HepG2 (cell line): ENCODE data around the gene SCAMP3. TPM values are rescaled to one million over a fixed set of nuclear protein-coding genes. Genes with fewer than 3 reads are reported as not detected.

Experiments used
- AGO1 ChIP-seq: fragments of 200-400 bp; formaldehyde crosslinking; IDR thresholded peaks from 2 replicates; pipeline ENCODE4 v1.6.1; 2017; ENCODE audit warnings: mild to moderate bottlenecking, low read depth, low read length, moderate library complexity; ENCODE audit not compliant: poor library complexity, severe bottlenecking
- CAMTA2 ChIP-seq: sonication (generic); formaldehyde crosslinking; IDR thresholded peaks from 2 replicates; pipeline ENCODE4 v1.4.0; 2020; ENCODE audit warnings: mild to moderate bottlenecking, missing genetic modification reagents, borderline replicate concordance
- KAT8 ChIP-seq: IDR thresholded peaks from 2 replicates; pipeline ENCODE4 v1.6.1; 2016; ENCODE audit warnings: missing genetic modification reagents, missing compliant biosample characterization
- KLF15 ChIP-seq: sonication (generic); formaldehyde crosslinking; IDR thresholded peaks from 2 replicates; pipeline ENCODE4 v1.8.1; 2023; ENCODE audit warnings: borderline replicate concordance, mild to moderate bottlenecking, inconsistent platforms, missing genetic modification reagents, mixed read lengths
- SETDB1 ChIP-seq: sonication (generic); formaldehyde crosslinking; IDR thresholded peaks from 2 replicates; pipeline ENCODE4 v1.5.1; 2020; ENCODE audit warnings: missing genetic modification reagents, mild to moderate bottlenecking, borderline replicate concordance
- SP140L ChIP-seq: sonication (generic); formaldehyde crosslinking; IDR thresholded peaks from 2 replicates; pipeline ENCODE4 v1.4.0; 2020; ENCODE audit warnings: missing genetic modification reagents, borderline replicate concordance
- SYNCRIP ChIP-seq: fragments of 200-400 bp; formaldehyde crosslinking; IDR thresholded peaks from 2 replicates; pipeline ENCODE4 v1.6.1; 2018; ENCODE audit warnings: mild to moderate bottlenecking, low read depth, low read length; ENCODE audit not compliant: insufficient read depth
- ZBTB20 ChIP-seq: sonication (generic); formaldehyde crosslinking; IDR thresholded peaks from 2 replicates; pipeline ENCODE4 v1.8.1; 2023; ENCODE audit warnings: missing genetic modification reagents, low read depth, mild to moderate bottlenecking, borderline replicate concordance
- ZBTB3 ChIP-seq: sonication (generic); formaldehyde crosslinking; IDR thresholded peaks from 2 replicates; pipeline ENCODE4 v1.4.0; 2020; ENCODE audit warnings: low read depth, mild to moderate bottlenecking, moderate library complexity, missing genetic modification reagents, borderline replicate concordance
- ZNF382 ChIP-seq: sonication (generic); formaldehyde crosslinking; IDR thresholded peaks from 2 replicates; pipeline ENCODE4 v1.5.0; 2020; ENCODE audit warnings: missing genetic modification reagents, mild to moderate bottlenecking, borderline replicate concordance
- ZNF546 ChIP-seq: sonication (generic); formaldehyde crosslinking; conservative IDR thresholded peaks from 2 replicates; pipeline ENCODE4 v1.8.1; 2023; ENCODE audit warnings: mild to moderate bottlenecking, missing genetic modification reagents
- ZNF563 ChIP-seq: sonication (generic); formaldehyde crosslinking; IDR thresholded peaks from 2 replicates; pipeline ENCODE4 v1.8.0; 2022; ENCODE audit warnings: mild to moderate bottlenecking, moderate library complexity, missing genetic modification reagents
- ZNF644 ChIP-seq: IDR thresholded peaks from 2 replicates; pipeline ENCODE4 v1.6.1; 2016; ENCODE audit warnings: low read depth
- ZNF792 ChIP-seq: IDR thresholded peaks from 2 replicates; pipeline ENCODE4 v1.6.1; 2016
- ZSCAN12 ChIP-seq: sonication (generic); formaldehyde crosslinking; IDR thresholded peaks from 2 replicates; pipeline ENCODE4 v1.9.0; 2021; ENCODE audit warnings: mild to moderate bottlenecking, missing genetic modification reagents
- ZSCAN25 ChIP-seq: sonication (generic); formaldehyde crosslinking; IDR thresholded peaks from 2 replicates; pipeline ENCODE4 v1.8.0; 2022; ENCODE audit warnings: mild to moderate bottlenecking, missing genetic modification reagents
- polyA plus RNA-seq, 8 experiments: library from polyadenylated mRNA; depleted of rRNA in 3 of 8; stranded (reverse) in 7 of 8; unstranded in 1 of 8; fragments of >200 nt; fragmentation: Illumina TruSeq in 4 of 8; extraction: Trizol in 4 of 8; gene quantifications; 2 replicates each; pipeline versions ENCODE4 v1.2.1 to v1.2.3, GENCODE V29; 2011 to 2016; ENCODE audit warnings: low read depth in 4 of 8, missing spikeins in 1 of 8, mixed read lengths in 1 of 8; ENCODE audit not compliant: insufficient read depth in 1 of 8
- total RNA-seq, 5 experiments: library from RNA; depleted of rRNA; stranded (reverse); fragments of >200 nt; fragmentation: Illumina TruSeq; extraction: Trizol; gene quantifications; 2 replicates each; pipeline ENCODE4 v1.2.3, GENCODE V29; 2016; ENCODE audit warnings: low read depth in 1 of 5
- TF ChIP-seq, protein P1 (sequence below): sonication (generic); formaldehyde crosslinking; IDR thresholded peaks from 2 replicates; pipeline ENCODE4 v1.8.0; 2022; ENCODE audit warnings: missing genetic modification reagents, mild to moderate bottlenecking, inconsistent platforms, borderline replicate concordance
- TF ChIP-seq, protein P2 (sequence below): IDR thresholded peaks from 2 replicates; pipeline ENCODE4 v1.6.1; 2016; ENCODE audit warnings: mild to moderate bottlenecking, missing biosample characterization, missing genetic modification reagents
- TF ChIP-seq, protein P3 (sequence below): IDR thresholded peaks from 2 replicates; pipeline ENCODE4 v1.6.1; 2016; ENCODE audit warnings: low read depth, control low read depth
- TF ChIP-seq, protein P4 (sequence below): sonication (generic); formaldehyde crosslinking; IDR thresholded peaks from 2 replicates; pipeline ENCODE4 v1.4.0; 2020; ENCODE audit warnings: missing genetic modification reagents

Gene SCAMP3
- total and polyA plus RNA-seq, 2 of the 13 experiments (the other 11 are each of a cell fraction or from before 2014, with no cell fraction given) = 46.8 to 83.3 TPM

DNA sequence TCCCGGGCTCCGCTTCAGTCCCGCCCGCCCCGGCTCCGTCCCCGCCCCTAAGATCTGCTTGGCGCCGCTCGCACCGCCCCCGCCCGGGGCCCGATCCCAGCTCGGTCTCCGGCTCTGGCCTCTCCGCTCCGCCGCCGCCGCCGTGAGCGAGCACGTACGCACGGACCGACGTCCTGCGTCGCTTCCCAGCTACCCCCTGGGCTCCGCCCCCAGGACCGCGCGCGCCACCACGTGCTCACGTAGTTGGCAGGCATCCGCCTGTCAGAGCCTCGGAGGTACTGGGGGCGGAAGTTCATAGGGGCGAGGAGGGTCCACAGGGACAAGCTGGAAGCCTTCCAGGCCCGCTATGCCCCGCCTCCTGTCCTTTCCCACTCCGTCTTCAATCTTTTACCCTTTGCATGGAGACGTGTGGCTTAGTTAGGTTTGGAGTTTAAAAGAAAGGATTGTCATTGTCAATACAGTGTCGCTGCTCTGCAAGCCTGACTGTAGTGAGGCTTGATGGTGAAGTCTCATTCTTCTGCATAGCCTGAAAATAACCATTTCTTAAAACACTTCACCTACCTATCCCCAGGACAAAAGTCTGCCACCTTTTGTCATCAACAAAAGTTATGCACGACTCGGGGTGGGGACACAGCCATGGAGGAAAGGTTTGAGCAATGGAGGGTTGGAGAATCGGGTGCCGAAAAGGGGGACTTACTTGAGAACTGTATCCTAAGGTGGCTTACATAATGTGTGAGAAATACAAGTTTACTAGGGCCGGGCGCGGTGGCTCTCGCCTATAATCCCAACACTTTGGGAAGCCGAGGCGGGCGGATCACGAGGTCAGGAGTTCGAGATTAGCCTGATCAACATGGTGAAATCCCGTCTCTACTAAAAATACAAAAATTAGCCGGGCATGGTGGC, 11.4 kb upstream of the SCAMP3 start, which contains the start of gene CLK2 (continued):
- TF ChIP-seq ZNF382 (CRISPR knock-in tag) = no peak
- TF ChIP-seq KLF15 (CRISPR knock-in tag) = no peak
- TF ChIP-seq SETDB1 (CRISPR knock-in tag) = no peak
- TF ChIP-seq CAMTA2 (CRISPR knock-in tag) = no peak
- TF ChIP-seq ZBTB20 (CRISPR knock-in tag) = no peak
- TF ChIP-seq, protein P1, sequence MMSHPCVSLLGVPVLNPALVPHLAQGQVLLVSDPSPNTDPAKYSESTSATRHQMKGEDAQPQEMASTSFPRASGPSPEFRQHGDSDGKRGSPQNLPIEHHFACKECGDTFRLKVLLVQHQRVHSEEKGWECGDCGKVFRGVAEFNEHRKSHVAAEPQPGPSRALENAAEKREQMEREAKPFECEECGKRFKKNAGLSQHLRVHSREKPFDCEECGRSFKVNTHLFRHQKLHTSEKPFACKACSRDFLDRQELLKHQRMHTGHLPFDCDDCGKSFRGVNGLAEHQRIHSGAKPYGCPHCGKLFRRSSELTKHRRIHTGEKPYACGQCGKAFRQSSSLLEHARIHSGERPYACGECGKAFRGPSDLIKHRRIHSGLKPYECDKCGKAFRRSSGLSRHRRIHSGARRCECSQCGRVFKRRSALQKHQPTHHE = no peak
- TF ChIP-seq SYNCRIP = no peak
- peak; percentile 72; the same call in 1 of the 2 replicates for TF ChIP-seq ZNF792 (CRISPR knock-in tag)
- TF ChIP-seq, protein P2, sequence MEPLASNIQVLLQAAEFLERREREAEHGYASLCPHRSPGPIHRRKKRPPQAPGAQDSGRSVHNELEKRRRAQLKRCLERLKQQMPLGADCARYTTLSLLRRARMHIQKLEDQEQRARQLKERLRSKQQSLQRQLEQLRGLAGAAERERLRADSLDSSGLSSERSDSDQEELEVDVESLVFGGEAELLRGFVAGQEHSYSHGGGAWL (CRISPR knock-in tag) = peak; percentile 74; the same call in 1 of the 2 replicates
- TF ChIP-seq AGO1 = no peak
- TF ChIP-seq, protein P3, sequence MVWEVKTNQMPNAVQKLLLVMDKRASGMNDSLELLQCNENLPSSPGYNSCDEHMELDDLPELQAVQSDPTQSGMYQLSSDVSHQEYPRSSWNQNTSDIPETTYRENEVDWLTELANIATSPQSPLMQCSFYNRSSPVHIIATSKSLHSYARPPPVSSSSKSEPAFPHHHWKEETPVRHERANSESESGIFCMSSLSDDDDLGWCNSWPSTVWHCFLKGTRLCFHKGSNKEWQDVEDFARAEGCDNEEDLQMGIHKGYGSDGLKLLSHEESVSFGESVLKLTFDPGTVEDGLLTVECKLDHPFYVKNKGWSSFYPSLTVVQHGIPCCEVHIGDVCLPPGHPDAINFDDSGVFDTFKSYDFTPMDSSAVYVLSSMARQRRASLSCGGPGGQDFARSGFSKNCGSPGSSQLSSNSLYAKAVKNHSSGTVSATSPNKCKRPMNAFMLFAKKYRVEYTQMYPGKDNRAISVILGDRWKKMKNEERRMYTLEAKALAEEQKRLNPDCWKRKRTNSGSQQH (CRISPR knock-in tag) = no peak
- no peak for TF ChIP-seq SP140L
- peak; percentile 92 for TF ChIP-seq KAT8 (CRISPR knock-in tag)
- TF ChIP-seq, protein P4, sequence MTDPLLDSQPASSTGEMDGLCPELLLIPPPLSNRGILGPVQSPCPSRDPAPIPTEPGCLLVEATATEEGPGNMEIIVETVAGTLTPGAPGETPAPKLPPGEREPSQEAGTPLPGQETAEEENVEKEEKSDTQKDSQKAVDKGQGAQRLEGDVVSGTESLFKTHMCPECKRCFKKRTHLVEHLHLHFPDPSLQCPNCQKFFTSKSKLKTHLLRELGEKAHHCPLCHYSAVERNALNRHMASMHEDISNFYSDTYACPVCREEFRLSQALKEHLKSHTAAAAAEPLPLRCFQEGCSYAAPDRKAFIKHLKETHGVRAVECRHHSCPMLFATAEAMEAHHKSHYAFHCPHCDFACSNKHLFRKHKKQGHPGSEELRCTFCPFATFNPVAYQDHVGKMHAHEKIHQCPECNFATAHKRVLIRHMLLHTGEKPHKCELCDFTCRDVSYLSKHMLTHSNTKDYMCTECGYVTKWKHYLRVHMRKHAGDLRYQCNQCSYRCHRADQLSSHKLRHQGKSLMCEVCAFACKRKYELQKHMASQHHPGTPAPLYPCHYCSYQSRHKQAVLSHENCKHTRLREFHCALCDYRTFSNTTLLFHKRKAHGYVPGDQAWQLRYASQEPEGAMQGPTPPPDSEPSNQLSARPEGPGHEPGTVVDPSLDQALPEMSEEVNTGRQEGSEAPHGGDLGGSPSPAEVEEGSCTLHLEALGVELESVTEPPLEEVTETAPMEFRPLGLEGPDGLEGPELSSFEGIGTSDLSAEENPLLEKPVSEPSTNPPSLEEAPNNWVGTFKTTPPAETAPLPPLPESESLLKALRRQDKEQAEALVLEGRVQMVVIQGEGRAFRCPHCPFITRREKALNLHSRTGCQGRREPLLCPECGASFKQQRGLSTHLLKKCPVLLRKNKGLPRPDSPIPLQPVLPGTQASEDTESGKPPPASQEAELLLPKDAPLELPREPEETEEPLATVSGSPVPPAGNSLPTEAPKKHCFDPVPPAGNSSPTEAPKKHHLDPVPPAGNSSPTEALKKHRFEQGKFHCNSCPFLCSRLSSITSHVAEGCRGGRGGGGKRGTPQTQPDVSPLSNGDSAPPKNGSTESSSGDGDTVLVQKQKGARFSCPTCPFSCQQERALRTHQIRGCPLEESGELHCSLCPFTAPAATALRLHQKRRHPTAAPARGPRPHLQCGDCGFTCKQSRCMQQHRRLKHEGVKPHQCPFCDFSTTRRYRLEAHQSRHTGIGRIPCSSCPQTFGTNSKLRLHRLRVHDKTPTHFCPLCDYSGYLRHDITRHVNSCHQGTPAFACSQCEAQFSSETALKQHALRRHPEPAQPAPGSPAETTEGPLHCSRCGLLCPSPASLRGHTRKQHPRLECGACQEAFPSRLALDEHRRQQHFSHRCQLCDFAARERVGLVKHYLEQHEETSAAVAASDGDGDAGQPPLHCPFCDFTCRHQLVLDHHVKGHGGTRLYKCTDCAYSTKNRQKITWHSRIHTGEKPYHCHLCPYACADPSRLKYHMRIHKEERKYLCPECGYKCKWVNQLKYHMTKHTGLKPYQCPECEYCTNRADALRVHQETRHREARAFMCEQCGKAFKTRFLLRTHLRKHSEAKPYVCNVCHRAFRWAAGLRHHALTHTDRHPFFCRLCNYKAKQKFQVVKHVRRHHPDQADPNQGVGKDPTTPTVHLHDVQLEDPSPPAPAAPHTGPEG (CRISPR knock-in tag) = no peak; the same call in 1 of the 2 replicates
- no peak for TF ChIP-seq ZNF644 (CRISPR knock-in tag)
- TF ChIP-seq ZNF546 (CRISPR knock-in tag) = peak; percentile 82
- TF ChIP-seq ZNF563 = 0 out of 2 replicates have a peak, but pooled peaks have one; percentile 64
- no peak for TF ChIP-seq ZBTB3 (CRISPR knock-in tag)
- TF ChIP-seq ZSCAN12 (CRISPR knock-in tag) = no peak
- TF ChIP-seq ZSCAN25 (CRISPR knock-in tag) = peak; percentile 27; the same call in 1 of the 2 replicates
